NCI-H1694 treated with DMSO at 0.1 percent for 48 hours (cell line): ENCODE results near the gene DEDD.

Experiments used
- DNase-seq: peaks from one replicate; lab custom pipeline; 2025; lab: John Stamatoyannopoulos, UW

DEDD gene, protein sequence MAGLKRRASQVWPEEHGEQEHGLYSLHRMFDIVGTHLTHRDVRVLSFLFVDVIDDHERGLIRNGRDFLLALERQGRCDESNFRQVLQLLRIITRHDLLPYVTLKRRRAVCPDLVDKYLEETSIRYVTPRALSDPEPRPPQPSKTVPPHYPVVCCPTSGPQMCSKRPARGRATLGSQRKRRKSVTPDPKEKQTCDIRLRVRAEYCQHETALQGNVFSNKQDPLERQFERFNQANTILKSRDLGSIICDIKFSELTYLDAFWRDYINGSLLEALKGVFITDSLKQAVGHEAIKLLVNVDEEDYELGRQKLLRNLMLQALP

GRCh38 chr1:161132410-161133219 lies at the start of gene DEDD:
Gene DEDD, minus strand, starts transcription at chr1:161132667. Its CDS starts 8,205 bp downstream, at chr1:161124462.
- DNase-seq = peak; percentile 98

DNA sequence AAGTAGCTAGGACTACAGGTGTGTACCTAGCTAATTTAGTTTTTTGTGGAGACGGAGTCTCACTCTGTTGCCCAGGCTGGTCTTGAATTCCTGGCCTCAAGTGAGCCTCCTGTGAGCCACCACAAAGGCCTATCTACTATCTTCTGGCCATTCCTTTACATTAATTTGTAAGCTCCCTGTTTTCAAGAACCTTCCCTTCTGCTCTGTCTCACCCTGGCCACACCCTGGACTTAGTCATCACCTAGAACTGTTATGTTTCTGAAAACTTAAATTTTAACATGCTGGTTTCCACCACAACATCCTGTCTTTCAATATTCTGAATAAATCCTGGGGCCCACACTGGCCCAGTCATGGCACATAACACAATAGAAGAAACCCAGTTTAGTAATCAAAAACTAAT lies 49.7 kb upstream of the DEDD start:
- no peak for DNase-seq

- DNase-seq = peak; percentile 12
Observed at GRCh38 chr1:161180639-161181038, 48.2 kb upstream of the DEDD start.

DNA sequence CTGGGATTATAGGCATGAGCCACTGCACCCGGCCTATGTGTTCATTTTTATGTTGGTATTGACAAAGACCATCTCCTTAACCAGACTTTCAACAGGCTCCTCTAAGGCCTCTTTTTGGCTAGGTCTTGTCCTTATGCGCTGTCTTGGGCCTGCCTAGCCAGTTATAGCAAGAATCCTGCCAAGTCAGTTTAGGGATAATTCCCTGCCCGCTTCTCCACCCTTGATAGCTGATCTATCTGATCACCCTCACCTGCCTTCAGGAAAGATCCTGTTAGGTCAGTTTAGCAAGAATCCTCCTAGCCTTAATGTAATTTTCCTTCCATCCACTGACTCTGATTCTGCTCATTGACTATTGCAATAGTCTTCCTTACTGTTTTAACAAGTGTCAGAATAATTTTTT lies 47.2 kb upstream of the DEDD start:
- no peak for DNase-seq

GRCh38 chr1:161177936-161178244 lies 45.4 kb upstream of the DEDD start:
- peak; percentile 46 for DNase-seq

DNA sequence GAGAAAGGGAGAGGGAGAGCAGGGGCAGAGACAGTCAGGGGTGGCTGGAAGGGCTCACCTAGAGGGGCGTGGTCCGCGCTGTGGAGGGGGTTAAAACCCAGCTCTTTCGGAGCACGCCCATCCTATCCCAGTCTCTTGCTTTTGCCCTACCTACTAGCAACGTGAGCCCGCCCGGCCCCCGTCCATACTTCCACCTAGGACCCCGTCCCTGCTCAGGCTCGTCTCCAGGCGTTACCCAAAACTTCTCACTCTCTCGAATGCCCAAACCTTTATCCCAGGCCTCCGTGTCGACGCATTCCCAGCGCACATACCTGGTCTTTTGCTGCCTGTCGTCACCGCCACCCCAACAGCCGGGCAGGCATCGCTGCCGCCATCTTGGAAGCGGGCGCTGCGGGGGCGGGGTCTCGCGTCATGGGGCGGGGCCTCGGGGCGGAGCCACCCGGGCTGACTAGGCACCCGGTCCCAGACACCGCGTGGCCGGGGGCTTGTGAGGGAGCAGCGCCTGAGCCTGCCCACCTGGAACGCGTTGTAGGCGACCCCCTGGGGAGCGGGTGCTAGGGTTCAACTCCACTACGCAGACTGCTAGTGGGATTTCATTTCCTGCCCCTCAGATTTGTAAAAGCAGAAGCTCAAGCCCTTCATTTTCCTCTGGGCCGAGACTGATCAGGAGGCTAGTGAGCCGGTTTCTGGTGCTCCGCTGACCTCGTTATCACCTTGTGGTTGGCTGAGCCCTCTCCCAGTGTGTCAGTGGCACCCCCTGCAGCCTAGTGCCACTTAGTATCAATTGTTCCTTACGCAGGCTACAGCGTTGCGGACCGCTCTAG lies 44.9 kb upstream of the DEDD start, which contains the start of gene B4GALT3:
Gene B4GALT3, minus strand, starts transcription at position 396 of the 824 bp plus-strand sequence. CDS start 1,447 bp downstream, outside the sequence.
- DNase-seq = peak; percentile 64

DNA sequence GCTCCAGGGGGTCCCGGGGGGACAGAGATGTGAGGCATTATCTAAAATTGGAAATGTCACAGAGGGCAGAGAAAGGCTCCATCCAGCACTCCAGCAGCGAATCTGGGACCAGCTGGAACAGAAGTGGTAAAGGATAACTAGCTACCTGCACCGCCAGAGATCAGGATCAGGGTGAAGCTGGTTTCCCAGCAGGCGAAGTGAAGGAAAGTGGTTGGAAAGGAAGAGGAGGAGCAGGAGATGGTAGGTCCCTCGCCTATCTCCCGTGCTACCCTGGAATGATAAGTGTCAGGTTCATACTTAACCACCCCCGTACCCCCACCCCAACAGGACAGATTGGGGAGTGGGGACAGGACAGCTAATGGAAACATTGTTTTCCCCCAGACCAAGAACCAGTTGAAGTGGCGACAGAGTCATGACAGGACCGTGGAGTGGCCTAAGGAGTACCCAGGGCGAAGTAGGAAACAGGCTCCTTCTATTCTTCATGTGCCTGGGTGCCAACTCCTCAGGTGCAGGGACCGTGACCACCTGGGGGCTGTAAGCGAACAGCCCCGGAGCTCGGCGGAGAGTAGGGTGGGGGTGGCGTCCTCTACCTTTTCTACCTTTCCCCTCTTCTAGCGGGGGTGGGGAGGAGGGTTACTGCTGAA lies 44.1 kb upstream of the DEDD start:
- no peak for DNase-seq

- DNase-seq = no peak
Observed at GRCh38 chr1:161175771-161176453, 43.4 kb upstream of the DEDD start.

GRCh38 chr1:161174911-161175310 lies 42.4 kb upstream of the DEDD start:
- DNase-seq = no peak

DNA sequence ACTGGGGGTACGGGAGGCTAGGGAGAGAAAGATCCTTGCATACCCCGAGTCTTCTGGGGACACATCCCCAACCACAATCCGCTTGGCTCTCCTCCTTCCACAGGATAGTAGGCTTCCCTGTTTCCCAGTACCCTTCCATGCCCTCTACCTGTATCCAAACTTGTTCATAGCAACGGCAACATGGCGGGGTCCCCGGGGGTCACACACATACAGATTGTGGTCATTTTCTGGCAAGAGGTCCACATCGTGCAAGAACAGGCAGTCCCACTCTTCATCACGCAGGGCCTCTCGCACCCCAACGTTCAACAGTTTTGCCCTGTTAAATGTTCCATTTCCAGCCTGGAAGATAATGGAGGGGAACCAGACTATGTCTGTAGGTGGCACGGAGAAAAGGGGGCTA lies 41.2 kb upstream of the DEDD start:
- no peak for DNase-seq

DNA sequence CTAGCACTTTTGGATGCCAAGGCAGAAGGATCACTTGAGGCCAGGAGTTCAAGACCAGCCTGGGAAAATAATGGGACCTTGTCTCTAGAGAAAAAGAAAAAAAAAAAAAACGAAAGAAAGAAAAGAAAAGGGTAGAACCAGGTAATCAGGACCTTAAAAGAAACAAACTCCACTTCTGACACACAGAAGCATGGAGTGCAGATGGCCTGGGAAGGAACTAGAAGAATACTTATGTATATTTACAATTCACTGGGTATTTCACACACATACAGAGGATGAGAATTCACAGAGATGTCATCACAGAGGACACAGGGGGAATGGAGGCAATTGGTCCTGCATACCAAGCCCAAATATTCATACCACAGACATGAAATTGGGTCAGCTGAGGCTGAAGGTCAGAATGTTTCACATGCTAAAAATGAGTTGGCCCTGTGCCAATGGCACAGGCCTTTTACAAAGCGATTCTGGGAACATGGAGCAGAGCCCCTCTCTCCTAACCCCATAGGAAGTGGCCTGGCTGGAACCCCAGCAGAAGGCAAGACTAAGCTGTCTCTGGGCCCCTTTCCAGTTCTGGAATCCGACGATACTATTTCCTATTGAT lies 40.4 kb upstream of the DEDD start:
- DNase-seq = no peak

GRCh38 chr1:161172349-161172748 lies 39.9 kb upstream of the DEDD start:
- no peak for DNase-seq

GRCh38 chr1:161171696-161172095 lies 39.2 kb upstream of the DEDD start:
- DNase-seq = no peak

DNA sequence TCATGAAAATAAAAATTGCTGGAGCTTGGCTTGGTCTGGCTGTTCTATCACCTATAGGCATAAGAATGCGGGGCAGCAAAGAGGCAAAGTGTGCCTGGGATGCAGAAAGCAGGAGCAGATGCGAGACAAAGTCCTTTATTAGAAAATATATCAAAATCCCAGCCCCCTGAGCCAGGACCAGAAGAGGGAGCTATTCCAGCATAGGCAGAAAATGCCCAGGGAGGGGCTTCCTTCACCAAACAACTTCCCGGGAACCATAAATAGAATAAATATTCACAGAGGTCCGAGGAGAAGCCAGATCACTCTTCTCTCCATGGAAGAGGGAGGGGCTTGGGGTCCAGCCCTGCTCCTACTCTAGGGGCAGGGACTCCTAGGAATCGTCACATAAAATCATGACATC lies 38.7 kb upstream of the DEDD start:
- DNase-seq = no peak

DNA sequence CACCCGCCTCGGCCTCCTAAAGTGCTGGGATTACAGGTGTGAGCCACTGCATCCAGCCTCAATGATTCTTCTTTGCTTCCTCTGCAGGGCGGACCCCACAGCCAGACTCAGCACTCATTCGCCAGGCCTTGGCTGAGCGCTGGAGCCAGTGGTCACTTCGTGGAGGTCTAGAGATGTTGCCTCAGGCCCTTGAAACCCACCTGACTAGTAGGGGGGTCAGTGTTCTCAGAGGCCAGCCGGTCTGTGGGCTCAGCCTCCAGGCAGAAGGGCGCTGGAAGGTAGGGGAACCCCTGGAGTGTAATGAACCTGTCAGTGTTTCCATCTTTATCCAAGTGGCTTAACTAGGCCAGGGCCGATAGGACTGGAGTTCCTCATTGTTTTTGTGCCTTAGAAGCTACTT lies 36.4 kb upstream of the DEDD start:
- DNase-seq = no peak

- DNase-seq = no peak
Observed at GRCh38 chr1:161166669-161167548, 34.4 kb upstream of the DEDD start.

- DNase-seq = peak; percentile 99
Observed at GRCh38 chr1:161165742-161166668, 33.5 kb upstream of the DEDD start, which contains the start of gene PPOX. Gene PPOX, plus strand, starts transcription at chr1:161166426. Its CDS starts 422 bp downstream, at chr1:161166848.

DNA sequence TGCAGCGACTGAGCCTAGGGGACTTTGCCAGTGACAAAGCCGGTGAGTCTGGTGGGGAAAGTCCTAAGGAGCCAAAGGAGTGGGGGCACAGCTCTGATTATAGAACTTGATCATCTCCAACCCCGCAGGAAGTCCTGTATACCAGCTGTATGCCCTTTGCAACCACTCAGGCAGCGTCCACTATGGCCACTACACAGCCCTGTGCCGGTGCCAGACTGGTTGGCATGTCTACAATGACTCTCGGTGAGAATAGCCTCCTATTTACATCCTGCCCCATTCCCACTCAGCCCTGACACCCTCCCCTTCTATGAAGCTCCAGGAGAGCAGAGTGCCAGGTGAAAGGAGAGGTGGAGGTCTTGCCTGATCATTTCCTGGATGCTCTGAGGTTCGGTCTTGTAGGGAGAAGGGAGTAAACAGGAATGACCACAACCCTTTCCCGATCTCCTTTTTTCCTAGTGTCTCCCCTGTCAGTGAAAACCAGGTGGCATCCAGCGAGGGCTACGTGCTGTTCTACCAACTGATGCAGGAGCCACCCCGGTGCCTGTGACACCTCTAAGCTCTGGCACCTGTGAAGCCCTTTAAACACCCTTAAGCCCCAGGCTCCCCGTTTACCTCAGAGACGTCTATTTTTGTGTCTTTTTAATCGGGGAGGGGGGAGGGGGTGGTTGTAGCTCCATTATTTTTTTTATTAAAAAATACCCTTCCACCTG lies 32.6 kb upstream of the DEDD start:
- DNase-seq = no peak
